Fibroblast of villous mesenchyme (primary cell): Measurements from ENCODE around the gene SLC7A9. TPM values are rescaled to one million over a fixed set of nuclear protein-coding genes. Genes with fewer than 3 reads are reported as not detected.

Experiments
- DNase-seq: peaks from one replicate; pipeline ENCODE4 v3.0.0-alpha.2; 2010; ENCODE audit warnings: low read depth
- H3K4me3 ChIP-seq: 2 replicates; pipeline ENCODE4 v1.5.1; 2011; ENCODE audit warnings: low read depth, mild to moderate bottlenecking, low read length
- total RNA-seq: library from RNA; depleted of rRNA; stranded (reverse); fragments of >200 nt; gene quantifications from 2 replicates; pipeline ENCODE4 v1.2.3, GENCODE V29; 2012
- TF ChIP-seq, protein P1 (sequence below): IDR thresholded peaks from 2 replicates; pipeline ENCODE4 v1.5.1; 2012; ENCODE audit warnings: low read depth, mild to moderate bottlenecking, low read length; ENCODE audit not compliant: insufficient read depth

Gene SLC7A9
- total RNA-seq, result under 0.01 TPM in 1 of 2 replicates, not detected in the other

DNA sequence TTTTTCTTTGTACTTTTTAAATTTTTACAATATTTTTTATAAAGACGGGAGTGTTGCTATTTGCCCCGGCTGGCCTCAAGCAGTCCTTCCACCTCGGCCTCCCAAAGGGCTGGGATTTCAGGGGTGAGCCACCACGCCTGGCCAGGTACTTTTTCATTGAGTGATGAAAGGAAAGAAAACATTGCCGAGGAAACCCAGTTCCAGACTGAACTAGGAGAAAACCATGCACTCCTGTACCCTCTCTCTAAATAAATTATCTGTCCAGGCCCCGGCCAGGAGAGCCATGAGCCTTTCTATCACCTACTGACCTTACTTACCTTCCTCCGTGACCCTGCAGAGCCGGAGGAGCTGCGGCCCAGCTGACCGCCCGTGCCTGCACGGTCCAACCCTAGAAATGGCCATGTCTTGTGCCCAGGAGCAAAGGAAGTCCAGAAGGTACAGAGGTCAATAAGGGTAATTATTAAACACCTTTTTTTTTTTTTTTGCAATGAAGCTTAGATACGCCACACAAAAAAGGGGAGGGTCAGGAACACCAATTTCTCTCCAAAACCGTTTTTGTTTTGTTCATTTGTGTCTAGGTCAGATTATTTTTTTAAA, at the start of gene SLC7A9:
Gene SLC7A9, minus strand, starts transcription at position 399 of the 597 bp plus-strand sequence. CDS start 1,233 bp downstream, outside the sequence.
- no peak for DNase-seq
- no peak within 1 kb of the TSS for H3K4me3 ChIP-seq
- TF ChIP-seq, protein P1, sequence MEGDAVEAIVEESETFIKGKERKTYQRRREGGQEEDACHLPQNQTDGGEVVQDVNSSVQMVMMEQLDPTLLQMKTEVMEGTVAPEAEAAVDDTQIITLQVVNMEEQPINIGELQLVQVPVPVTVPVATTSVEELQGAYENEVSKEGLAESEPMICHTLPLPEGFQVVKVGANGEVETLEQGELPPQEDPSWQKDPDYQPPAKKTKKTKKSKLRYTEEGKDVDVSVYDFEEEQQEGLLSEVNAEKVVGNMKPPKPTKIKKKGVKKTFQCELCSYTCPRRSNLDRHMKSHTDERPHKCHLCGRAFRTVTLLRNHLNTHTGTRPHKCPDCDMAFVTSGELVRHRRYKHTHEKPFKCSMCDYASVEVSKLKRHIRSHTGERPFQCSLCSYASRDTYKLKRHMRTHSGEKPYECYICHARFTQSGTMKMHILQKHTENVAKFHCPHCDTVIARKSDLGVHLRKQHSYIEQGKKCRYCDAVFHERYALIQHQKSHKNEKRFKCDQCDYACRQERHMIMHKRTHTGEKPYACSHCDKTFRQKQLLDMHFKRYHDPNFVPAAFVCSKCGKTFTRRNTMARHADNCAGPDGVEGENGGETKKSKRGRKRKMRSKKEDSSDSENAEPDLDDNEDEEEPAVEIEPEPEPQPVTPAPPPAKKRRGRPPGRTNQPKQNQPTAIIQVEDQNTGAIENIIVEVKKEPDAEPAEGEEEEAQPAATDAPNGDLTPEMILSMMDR, result no peak

DNA sequence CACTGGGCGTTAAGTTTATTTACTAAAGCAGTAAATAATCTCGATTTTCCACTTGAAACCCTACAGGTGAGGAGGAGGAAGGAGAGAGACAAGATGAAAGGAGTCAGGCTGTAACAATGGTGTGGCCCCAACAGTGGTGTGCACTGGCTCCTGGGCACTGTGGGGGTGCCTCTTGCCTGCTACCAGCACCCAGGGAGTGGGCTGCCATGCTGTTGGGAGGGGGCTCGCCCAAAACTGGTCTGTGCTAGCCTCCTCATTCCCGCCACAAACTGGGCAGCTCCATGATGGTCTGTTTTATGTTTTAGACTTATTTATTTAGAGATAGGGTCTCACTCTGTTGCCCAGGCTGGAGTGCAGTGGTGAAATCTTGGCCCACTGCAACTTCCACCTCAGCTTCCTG, 49.8 kb upstream of the SLC7A9 start:
- TF ChIP-seq, protein P1, result no peak
- no peak overlapping the region for H3K4me3 ChIP-seq
- no peak for DNase-seq

DNA sequence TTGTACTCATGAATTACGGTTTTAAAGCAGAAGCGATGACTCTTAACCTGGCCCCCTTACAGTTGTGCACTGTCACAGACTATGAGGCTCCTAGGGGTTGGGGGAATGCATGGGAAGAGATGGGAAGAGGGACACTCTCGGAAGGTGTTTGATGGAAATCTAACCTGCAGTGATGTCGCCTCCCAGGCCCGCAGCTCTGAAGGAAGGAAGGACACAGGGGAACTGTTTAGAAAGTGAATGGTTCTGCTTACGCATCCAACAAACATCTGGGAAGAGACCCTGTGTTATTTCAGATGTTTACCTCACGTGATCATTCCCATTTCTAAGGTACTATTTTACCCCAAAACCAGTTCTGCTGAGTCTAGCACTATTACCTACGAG, 48.0 kb upstream of the SLC7A9 start:
- DNase-seq, result no peak
- TF ChIP-seq, protein P1, result no peak
- H3K4me3 ChIP-seq, result no peak overlapping the region

DNA sequence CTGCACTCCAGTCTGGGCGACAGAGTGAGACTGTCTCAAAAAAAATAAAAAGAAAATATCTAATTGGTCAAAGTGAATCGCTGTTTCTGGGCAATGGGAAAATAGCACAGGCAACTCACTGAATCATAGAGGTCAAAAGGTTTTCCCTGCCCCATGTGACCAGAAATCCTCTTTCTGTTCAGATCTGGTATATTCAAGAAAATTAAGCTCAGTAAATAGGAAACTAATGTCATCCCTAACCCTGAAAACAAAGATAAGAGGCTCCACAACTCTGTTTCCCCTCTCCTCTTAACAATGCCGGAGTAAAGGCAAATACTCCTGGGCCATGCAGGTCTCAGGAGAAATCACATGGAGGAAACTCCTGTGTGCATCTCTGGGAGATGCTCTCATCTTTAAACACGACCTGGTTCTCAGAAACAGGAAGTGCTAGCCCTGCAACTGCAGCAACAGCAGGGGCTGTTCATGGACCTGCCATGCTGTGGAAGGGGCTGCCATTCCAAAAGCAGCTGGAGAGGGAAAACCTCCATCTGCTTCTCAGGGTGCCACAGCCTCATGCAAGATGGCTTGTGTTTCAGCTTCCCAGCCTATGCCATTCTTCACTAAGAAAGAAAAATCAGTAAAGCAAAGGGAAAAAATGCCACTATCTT, 47.5 kb upstream of the SLC7A9 start:
- DNase-seq, result no peak
- TF ChIP-seq, protein P1, result no peak
- no peak overlapping the region for H3K4me3 ChIP-seq

DNA sequence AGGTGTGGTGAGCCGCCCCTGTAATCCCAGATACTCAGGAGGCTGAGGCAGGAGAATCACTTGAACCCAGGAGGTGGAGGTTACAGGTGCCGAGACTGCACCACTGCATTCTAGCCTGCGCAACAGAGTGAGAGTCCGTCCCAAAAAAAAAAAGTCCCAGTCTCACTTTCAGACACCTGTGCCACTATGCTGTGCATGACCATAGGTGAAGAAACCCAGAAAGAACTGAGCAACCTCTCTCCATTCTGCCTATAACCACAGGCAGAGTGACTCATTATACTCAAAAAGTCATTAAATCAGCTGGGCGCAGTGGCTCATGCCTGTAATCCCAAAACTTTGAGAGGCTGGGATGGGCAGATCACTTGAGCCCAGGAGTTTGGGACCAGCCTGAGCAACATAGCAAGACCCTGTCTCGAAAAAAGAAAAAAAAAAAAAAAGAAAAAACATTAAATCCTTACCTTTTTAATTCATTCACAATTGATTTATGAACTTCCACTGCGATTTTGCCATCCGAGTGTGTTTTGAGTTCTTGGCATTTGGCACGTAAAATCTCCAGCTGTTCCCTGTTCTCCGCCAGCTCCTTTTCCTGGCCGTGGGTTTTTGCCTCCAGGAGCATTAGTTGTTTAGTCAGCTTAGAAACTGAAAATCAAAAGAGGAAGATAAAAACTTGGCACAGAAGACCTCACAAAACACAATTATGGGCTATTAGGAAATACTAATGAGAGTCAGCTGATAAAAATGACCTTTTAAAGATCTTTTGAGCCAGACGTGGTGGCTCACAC, 45.5 kb upstream of the SLC7A9 start:
- TF ChIP-seq, protein P1, result no peak
- no peak for DNase-seq

DNA sequence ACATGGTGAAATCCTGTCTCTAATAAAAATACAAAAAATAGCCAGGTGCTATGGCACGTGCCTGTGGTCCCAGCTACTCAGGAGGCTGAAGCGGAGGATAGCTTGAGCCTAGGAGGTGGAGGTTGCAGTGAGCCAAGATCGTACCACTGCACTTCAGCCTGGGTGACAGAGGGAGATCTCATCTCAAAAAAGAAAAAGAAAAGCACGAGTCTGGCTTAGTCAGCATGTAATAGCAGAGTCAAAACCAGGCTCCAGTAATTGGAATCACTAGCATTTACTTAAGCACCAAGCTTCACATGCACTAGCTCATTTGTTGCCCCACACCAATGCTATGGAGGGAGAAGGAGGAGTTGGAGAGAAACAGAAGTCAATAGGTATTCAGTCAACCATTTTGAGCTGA, 41.9 kb upstream of the SLC7A9 start:
- no peak overlapping the region for H3K4me3 ChIP-seq
- DNase-seq, result no peak
- TF ChIP-seq, protein P1, result no peak

More for the DNA sequence above, 45.5 kb upstream of the SLC7A9 start:
- H3K4me3 ChIP-seq, result no peak overlapping the region
